K562 (cell line): Measurements from ENCODE around the gene RARA. TPM values are rescaled to one million over a fixed set of nuclear protein-coding genes. Genes with fewer than 3 reads are reported as not detected.

Experiments
- ASH1L ChIP-seq: fragments of 450-650 bp; IDR thresholded peaks from 2 replicates; pipeline ENCODE4 v1.6.1; 2018; ENCODE audit warnings: borderline replicate concordance, mild to moderate bottlenecking, low read depth; ENCODE audit not compliant: partially characterized antibody
- BMI1 ChIP-seq: fragments of 150-350 bp; IDR thresholded peaks from 2 replicates; pipeline ENCODE4 v1.6.1; 2014; ENCODE audit warnings: low read length
- CBX1 ChIP-seq: sonication (generic); IDR thresholded peaks from 2 replicates; pipeline ENCODE4 v1.6.1; 2016; ENCODE audit warnings: antibody characterized with exemption, low read depth, mild to moderate bottlenecking
- CHD4 ChIP-seq: fragments of 200-600 bp; sonication (generic); IDR thresholded peaks from 3 replicates; pipeline ENCODE4 v1.6.1; 2012; ENCODE audit warnings: low read depth, mild to moderate bottlenecking, mixed read lengths, low read length, inconsistent platforms; ENCODE audit not compliant: insufficient read depth, insufficient replicate concordance, poor library complexity, severe bottlenecking
- EP400 ChIP-seq: fragments of 450-650 bp; IDR thresholded peaks from 2 replicates; pipeline ENCODE4 v1.6.1; 2017; ENCODE audit warnings: antibody characterized with exemption, mild to moderate bottlenecking, moderate library complexity
- ETV6 ChIP-seq, 3 experiments: fragments of 150-350 bp in 1 of 3; sonication (generic) in 1 of 3; formaldehyde crosslinking in 1 of 3; IDR thresholded peaks; 2 replicates each; pipeline versions ENCODE4 v1.6.1 to v1.8.0; 2014 to 2022; ENCODE audit warnings: borderline replicate concordance in 2 of 3, low read depth in 2 of 3, antibody characterized with exemption in 1 of 3, low read length in 1 of 3, mild to moderate bottlenecking in 1 of 3, missing genetic modification reagents in 1 of 3
- FOXJ2 ChIP-seq: fragments of 200-800 bp; sonication (Bioruptor generic); IDR thresholded peaks from 2 replicates; pipeline ENCODE4 v1.6.1; 2016; ENCODE audit warnings: missing genetic modification characterization, missing compliant biosample characterization
- GATAD2B ChIP-seq: fragments of 450-650 bp; IDR thresholded peaks from 2 replicates; pipeline ENCODE4 v1.6.1; 2017; ENCODE audit warnings: mild to moderate bottlenecking, borderline replicate concordance
- HMG20A ChIP-seq: fragments of 450-650 bp; formaldehyde crosslinking; conservative IDR thresholded peaks from 2 replicates; pipeline ENCODE4 v1.4.0; 2020; ENCODE audit warnings: mild to moderate bottlenecking, mixed read lengths
- KDM5B ChIP-seq: fragments of 200-600 bp; sonication (generic); IDR thresholded peaks from 2 replicates; pipeline ENCODE4 v1.6.1; 2012; ENCODE audit warnings: low read depth, mild to moderate bottlenecking, moderate library complexity, low read length, control low read depth, inconsistent platforms; ENCODE audit not compliant: insufficient replicate concordance
- MCM3 ChIP-seq: fragments of 450-650 bp; IDR thresholded peaks from 2 replicates; pipeline ENCODE4 v1.6.1; 2016
- MXI1 ChIP-seq: IDR thresholded peaks from 2 replicates; pipeline ENCODE4 v1.6.1; 2011; ENCODE audit warnings: low read depth, mild to moderate bottlenecking, improper control_type of control experiment, low read length
- NR2C1 ChIP-seq, 2 experiments: fragments of 450-650 bp; IDR thresholded peaks; 2 replicates each; pipeline ENCODE4 v1.6.1; 2017; ENCODE audit warnings: mild to moderate bottlenecking in 2 of 2, antibody characterized with exemption in 1 of 2, inconsistent platforms in 1 of 2, missing compliant biosample characterization in 1 of 2, missing genetic modification characterization in 1 of 2
- POLR2B ChIP-seq: fragments of 450-650 bp; IDR thresholded peaks from 2 replicates; pipeline ENCODE4 v1.6.1; 2018; ENCODE audit warnings: low read depth; ENCODE audit not compliant: partially characterized antibody
- POLR3A ChIP-seq: IDR thresholded peaks from 2 replicates; pipeline ENCODE4 v1.6.1; 2011; ENCODE audit warnings: borderline replicate concordance, mild to moderate bottlenecking, moderate library complexity; ENCODE audit not compliant: insufficient read length, insufficient read depth; ENCODE audit errors: extremely low read depth
- SOX6 ChIP-seq: fragments of 450-650 bp; IDR thresholded peaks from 2 replicates; pipeline ENCODE4 v1.6.1; 2014; ENCODE audit warnings: mild to moderate bottlenecking
- SRSF3 ChIP-seq: fragments of 200-400 bp; formaldehyde crosslinking; IDR thresholded peaks from 2 replicates; pipeline ENCODE4 v1.6.1; 2016; ENCODE audit warnings: mild to moderate bottlenecking, low read length, moderate library complexity; ENCODE audit not compliant: insufficient read depth
- SRSF7 ChIP-seq: fragments of 200-400 bp; formaldehyde crosslinking; optimal IDR thresholded peaks from 2 replicates; pipeline ENCODE3; 2017; ENCODE audit warnings: mild to moderate bottlenecking, low read depth, low read length
- TAF9B ChIP-seq: fragments of 450-650 bp; IDR thresholded peaks from 2 replicates; pipeline ENCODE4 v1.6.1; 2018; ENCODE audit warnings: mild to moderate bottlenecking; ENCODE audit not compliant: partially characterized antibody
- TCF7L2 ChIP-seq: fragments of 150-350 bp; IDR thresholded peaks from 2 replicates; pipeline ENCODE4 v1.6.1; 2016; ENCODE audit warnings: low read depth, mild to moderate bottlenecking, low read length, moderate library complexity
- TRIM24 ChIP-seq, 2 experiments: fragments of 450-650 bp; IDR thresholded peaks; 2 replicates each; pipeline ENCODE4 v1.6.1; 2016
- ZFX ChIP-seq: sonication (generic); formaldehyde crosslinking; IDR thresholded peaks from 2 replicates; pipeline ENCODE4 v1.8.0; 2022; ENCODE audit warnings: mild to moderate bottlenecking, missing genetic modification reagents, moderate library complexity
- ZNF124 ChIP-seq: sonication (generic); formaldehyde crosslinking; IDR thresholded peaks from 2 replicates; pipeline ENCODE4 v1.8.1; 2022; ENCODE audit warnings: missing genetic modification reagents
- ZNF778 ChIP-seq: fragments of 450-650 bp; formaldehyde crosslinking; IDR thresholded peaks from 2 replicates; pipeline ENCODE4 v1.4.0; 2020; ENCODE audit warnings: mild to moderate bottlenecking, moderate library complexity
- polyA plus RNA-seq, 8 experiments: library from polyadenylated mRNA; depleted of rRNA in 4 of 8; stranded (reverse) in 5 of 8; unstranded in 3 of 8; fragments of >200 nt; fragmentation: Nextera tagmentation in 2 of 8; fragmentation: Illumina TruSeq in 1 of 8; extraction: Ambion mirVana in 2 of 8; extraction: Trizol in 1 of 8; gene quantifications; 2 replicates each; pipeline versions ENCODE4 v1.2.1 to v1.2.3, GENCODE V29; 2011 to 2014; ENCODE audit warnings: inconsistent platforms in 1 of 8, missing spikeins in 1 of 8
- total RNA-seq, 7 experiments: library from RNA; depleted of rRNA in 6 of 7; stranded (reverse); fragments of >200 nt in 6 of 7; fragmentation: Illumina TruSeq in 2 of 7; extraction: Trizol in 2 of 7; gene quantifications; 2 replicates each; pipeline versions ENCODE4 v1.2.1 to v1.2.3, GENCODE V29; 2011 to 2021; ENCODE audit warnings: low replicate concordance in 1 of 7
- TF ChIP-seq, protein P1 (sequence below): fragments of 450-650 bp; IDR thresholded peaks from 2 replicates; pipeline ENCODE4 v1.6.1; 2017; ENCODE audit warnings: antibody characterized with exemption
- TF ChIP-seq, protein P2 (sequence below): sonication (generic); formaldehyde crosslinking; IDR thresholded peaks from 2 replicates; pipeline ENCODE4 v1.9.0; 2022; ENCODE audit warnings: mild to moderate bottlenecking, missing genetic modification reagents

RARA gene
- total and polyA plus RNA-seq, 9 of the 15 experiments (the other 6 are each of a cell fraction or from before 2014, with no cell fraction given) = 0.10 to 28.0 (median 7.9) TPM

DNA sequence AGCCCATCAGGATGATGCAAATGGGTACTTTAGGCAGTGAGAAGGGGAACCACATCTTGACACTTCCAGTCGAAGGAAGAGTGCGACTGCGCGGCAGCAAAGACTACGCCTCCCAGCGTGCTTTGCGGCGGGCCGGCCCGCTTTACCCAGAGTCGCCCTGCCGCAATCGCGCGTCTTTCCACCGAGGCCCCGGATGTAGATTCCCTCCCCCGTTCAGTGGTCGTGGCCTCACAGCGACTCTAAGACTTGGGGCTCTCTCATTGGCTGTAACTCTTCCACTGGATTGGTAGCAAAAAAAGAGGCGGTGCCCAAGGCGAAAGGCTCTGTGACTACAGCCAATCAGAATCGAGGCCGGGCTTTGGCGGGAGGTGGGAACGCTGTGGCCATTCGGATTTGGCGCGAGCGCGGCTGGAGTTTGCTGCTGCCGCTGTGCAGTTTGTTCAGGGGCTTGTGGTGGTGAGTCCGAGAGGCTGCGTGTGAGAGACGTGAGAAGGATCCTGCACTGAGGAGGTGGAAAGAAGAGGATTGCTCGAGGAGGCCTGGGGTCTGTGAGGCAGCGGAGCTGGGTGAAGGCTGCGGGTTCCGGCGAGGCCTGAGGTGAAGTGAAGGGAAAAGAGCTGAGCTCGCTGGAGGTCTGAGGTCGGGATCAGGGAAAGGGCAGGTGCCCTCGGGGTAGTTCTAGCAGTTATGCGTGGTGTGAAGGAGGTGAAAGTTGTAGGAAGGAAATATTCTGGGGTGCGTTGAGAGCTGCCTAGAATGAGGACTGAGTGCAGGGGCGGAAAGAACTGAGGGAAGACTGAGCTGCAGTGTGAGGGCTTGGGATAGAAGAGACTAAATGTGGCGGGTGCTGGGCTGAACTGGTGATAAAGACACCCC lies 21.2 kb upstream of the RARA start, which contains the start of gene CDC6 (continued):
- peak; percentile 76 for TF ChIP-seq ASH1L
- TF ChIP-seq TCF7L2 = no peak
- TF ChIP-seq POLR3A = no peak
- TF ChIP-seq ZFX (CRISPR knock-in tag) = peak; percentile 2; the same call in 1 of the 2 replicates
- TF ChIP-seq, protein P1, sequence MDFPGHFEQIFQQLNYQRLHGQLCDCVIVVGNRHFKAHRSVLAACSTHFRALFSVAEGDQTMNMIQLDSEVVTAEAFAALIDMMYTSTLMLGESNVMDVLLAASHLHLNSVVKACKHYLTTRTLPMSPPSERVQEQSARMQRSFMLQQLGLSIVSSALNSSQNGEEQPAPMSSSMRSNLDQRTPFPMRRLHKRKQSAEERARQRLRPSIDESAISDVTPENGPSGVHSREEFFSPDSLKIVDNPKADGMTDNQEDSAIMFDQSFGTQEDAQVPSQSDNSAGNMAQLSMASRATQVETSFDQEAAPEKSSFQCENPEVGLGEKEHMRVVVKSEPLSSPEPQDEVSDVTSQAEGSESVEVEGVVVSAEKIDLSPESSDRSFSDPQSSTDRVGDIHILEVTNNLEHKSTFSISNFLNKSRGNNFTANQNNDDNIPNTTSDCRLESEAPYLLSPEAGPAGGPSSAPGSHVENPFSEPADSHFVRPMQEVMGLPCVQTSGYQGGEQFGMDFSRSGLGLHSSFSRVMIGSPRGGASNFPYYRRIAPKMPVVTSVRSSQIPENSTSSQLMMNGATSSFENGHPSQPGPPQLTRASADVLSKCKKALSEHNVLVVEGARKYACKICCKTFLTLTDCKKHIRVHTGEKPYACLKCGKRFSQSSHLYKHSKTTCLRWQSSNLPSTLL = 0 out of 2 replicates have a peak, but pooled peaks have one; percentile 0
- no peak for TF ChIP-seq ZNF124
- no peak for TF ChIP-seq FOXJ2
- no peak for TF ChIP-seq ETV6 (IDR thresholded peaks at IDR 0.05; ENCODE audit: borderline replicate concordance in 1 of 2, low read depth in 2 of 2, low read length in 1 of 2)
- TF ChIP-seq ETV6 (CRISPR knock-in tag; IDR thresholded peaks at IDR 0.05; ENCODE audit: borderline replicate concordance) = no peak
- TF ChIP-seq GATAD2B = no peak
- peak; percentile 98 for TF ChIP-seq POLR2B
- TF ChIP-seq ZNF778 (CRISPR knock-in tag) = no peak
- peak; percentile 62; the same call in 1 of the 2 replicates for TF ChIP-seq NR2C1 (IDR thresholded peaks at IDR 0.05)
- TF ChIP-seq NR2C1 (tag; IDR thresholded peaks at IDR 0.05) = peak; percentile 66; the same call in 1 of the 2 replicates
- no peak for TF ChIP-seq CHD4
- no peak for TF ChIP-seq MCM3
- TF ChIP-seq KDM5B = peak; percentile 94
- TF ChIP-seq TAF9B = peak; percentile 94
- TF ChIP-seq, protein P2, sequence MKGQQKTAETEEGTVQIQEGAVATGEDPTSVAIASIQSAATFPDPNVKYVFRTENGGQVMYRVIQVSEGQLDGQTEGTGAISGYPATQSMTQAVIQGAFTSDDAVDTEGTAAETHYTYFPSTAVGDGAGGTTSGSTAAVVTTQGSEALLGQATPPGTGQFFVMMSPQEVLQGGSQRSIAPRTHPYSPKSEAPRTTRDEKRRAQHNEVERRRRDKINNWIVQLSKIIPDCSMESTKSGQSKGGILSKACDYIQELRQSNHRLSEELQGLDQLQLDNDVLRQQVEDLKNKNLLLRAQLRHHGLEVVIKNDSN (CRISPR knock-in tag) = no peak
- no peak for TF ChIP-seq SRSF3
- no peak for TF ChIP-seq HMG20A (CRISPR knock-in tag)
- TF ChIP-seq SRSF7 = no peak
- TF ChIP-seq SOX6 = peak; percentile 45; the same call in 1 of the 2 replicates
- TF ChIP-seq BMI1 = no peak
- TF ChIP-seq TRIM24 (IDR thresholded peaks at IDR 0.05) = no peak
- peak; percentile 94 for TF ChIP-seq EP400
- no peak for TF ChIP-seq MXI1
- TF ChIP-seq CBX1 = peak; percentile 78; the same call in 1 of the 2 replicates
